Activated CD8-positive, alpha-beta T cell treated with anti-CD3 and anti-CD28 coated beads, Interleukin-2, amount 10 ng/mL, durations not matched to agents 7 days and 5 days (primary cell): Measurements from ENCODE around the gene NUFIP1. TPM values are rescaled to one million over a fixed set of nuclear protein-coding genes. Genes with fewer than 3 reads are reported as not detected.

Experiments used
- ATAC-seq: fragments of 150-1000 bp; cut with Tn5 transposase; one replicate; pipeline ENCODE4 v1.10.0; 2021; ENCODE audit warnings: moderate library complexity
- CTCF ChIA-PET: fragments of 350-600 bp; sonication (Branson Sonifier 250); formaldehyde crosslinking; loops from one replicate; lab custom pipeline; 2021; ENCODE audit warnings: antibody characterized with exemption; lab: Charles Lee
- POLR2A ChIA-PET: fragments of 350-600 bp; sonication (Branson Sonifier 250); formaldehyde crosslinking; loops from one replicate; lab custom pipeline; 2021; ENCODE audit warnings: antibody characterized with exemption; lab: Charles Lee
- DNase-seq: peaks from one replicate; pipeline ENCODE4 v3.0.0-alpha.2; 2020
- H3K27ac Mint-ChIP-seq: one replicate; pipeline ENCODE4 v1.8.0; 2021; ENCODE audit warnings: mild to moderate bottlenecking, mixed read lengths
- H3K27me3 Mint-ChIP-seq: one replicate; pipeline ENCODE4 v1.8.0; 2021; ENCODE audit warnings: low read depth, mixed read lengths
- H3K36me3 Mint-ChIP-seq: one replicate; pipeline ENCODE4 v1.8.0; 2021; ENCODE audit warnings: low read depth, mixed read lengths
- H3K4me1 Mint-ChIP-seq: one replicate; pipeline ENCODE4 v1.8.0; 2021; ENCODE audit warnings: low read depth, mixed read lengths
- H3K4me3 Mint-ChIP-seq: one replicate; pipeline ENCODE4 v1.8.0; 2021; ENCODE audit warnings: mild to moderate bottlenecking, mixed read lengths
- H3K9me3 Mint-ChIP-seq: one replicate; pipeline ENCODE4 v1.8.0; 2022; ENCODE audit warnings: mixed read lengths; ENCODE audit not compliant: insufficient read depth
- total RNA-seq, 2 experiments: library from RNA; stranded (reverse); gene quantifications; one replicate each; pipeline ENCODE4 v1.2.3, GENCODE V29; 2021

NUFIP1 gene
- total RNA-seq, 2 experiments from 2014 or later = 6.0 to 6.1 TPM

DNA sequence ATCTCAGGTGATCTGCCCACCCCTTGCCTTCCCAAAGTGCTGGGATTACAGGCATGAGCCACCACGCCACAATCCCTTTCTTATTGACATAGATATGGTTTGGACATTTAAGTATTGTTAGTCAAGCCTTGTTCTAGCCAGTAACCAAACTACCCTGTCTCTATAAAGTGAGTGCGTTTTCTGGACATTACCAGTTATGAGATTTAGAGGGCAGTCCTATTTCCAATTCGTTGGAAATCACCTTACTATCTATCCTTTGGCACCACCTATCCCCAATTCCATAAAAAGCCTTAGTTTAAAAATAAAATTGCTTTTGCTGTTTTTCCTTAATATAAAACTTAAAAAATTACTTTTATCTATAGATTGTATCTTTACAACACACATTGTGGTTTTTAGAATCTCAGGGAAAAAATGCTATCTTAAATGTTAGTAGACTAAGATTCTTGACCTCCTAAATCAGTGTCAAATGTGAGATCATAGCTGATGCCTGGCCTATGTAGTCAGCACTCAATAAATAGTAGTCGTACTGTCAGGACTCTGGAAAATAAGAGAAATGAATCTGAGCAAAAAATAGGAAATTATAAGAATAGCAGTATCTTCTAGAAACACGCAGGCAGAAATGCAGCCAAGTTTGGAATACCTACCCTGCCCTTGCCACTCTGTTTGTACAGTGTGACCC is 57.0 kb downstream of the NUFIP1 start:
- ATAC-seq (no peak), DNase-seq (no peak)
- Mint-ChIP-seq H3K4me3 (no peak overlapping the region), H3K27me3 (peaks cover 11% of the 10 kb centered on the region), H3K9me3 (no peaks in the 10 kb centered on the region), H3K4me1 (peaks cover 12% of the 10 kb centered on the region), H3K36me3 (no peaks in the 10 kb centered on the region), H3K27ac (no peak overlapping the region)
- ChIA-PET CTCF (interaction anchor here (2.6 kb wide), 1 partner anchor 13 kb away, joined by 10 read pairs; no protein-coding TSS in a partner anchor), POLR2A (no interaction called here)

DNA sequence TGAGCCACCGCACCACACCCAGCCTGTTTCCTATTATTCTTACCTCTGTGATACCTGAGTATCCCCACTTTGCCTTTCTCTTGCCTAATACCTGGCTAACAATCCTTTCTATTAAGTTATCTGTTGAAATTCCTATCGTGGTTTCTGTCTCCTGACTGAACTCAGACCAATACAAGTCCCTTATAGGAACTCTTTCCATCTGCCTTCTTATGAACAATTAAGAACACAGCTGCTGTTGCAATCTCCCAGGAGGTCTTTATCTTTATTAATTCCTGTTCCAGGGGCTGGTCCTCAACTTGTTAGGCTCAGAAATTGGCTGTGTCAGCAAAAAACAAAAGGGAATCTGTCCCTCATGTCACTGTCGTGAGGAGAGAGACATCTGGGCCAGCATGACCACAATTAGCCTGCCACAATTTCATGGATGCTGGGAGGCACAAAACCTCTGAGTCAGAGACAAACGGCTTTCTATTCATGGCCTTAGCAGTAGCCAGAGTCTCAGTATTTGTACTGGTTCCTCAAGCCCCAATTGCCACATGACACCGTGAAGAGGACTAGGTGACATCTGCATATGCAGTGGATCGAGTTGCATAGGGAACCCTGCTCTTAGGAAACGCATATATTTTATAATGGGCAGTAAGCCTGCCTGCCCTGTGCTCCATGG is 58.2 kb downstream of the NUFIP1 start:
- Mint-ChIP-seq H3K9me3 (no peaks in the 10 kb centered on the region), H3K27me3 (peaks cover 12% of the 10 kb centered on the region), H3K4me1 (peaks cover 12% of the 10 kb centered on the region), H3K27ac (no peak overlapping the region), H3K36me3 (no peaks in the 10 kb centered on the region), H3K4me3 (no peak overlapping the region)
- DNase-seq (no peak), ATAC-seq (no peak)
- ChIA-PET POLR2A (no interaction called here), CTCF (no interaction called here)

DNA sequence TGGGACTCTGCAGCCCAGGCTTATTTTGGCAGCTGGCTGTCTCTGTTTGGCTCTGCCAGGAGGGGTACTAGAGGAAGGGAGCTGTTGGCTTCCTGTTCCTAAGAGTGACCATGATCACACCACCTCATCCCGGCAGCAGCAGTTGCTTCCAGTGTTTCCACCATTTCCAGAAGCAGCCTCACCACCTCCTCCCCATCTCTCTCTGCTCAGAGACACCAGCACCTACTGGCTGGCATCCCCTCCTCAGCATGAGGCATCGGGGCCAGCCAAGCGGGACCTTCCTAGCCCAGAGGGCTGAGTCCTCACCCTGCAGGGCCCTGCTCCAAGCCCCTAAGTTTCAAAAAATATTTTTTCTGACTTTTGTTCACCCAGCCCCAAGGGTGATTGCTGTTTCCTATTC is 59.0 kb downstream of the NUFIP1 start:
- DNase-seq (no peak), ATAC-seq (no peak)
- Mint-ChIP-seq H3K36me3 (no peaks in the 10 kb centered on the region), H3K4me3 (no peak overlapping the region), H3K27me3 (peaks cover 18% of the 10 kb centered on the region), H3K9me3 (no peaks in the 10 kb centered on the region), H3K27ac (no peak overlapping the region), H3K4me1 (peaks cover 10% of the 10 kb centered on the region)
- CTCF ChIA-PET = no interaction called here
- POLR2A ChIA-PET = no interaction called here

DNA sequence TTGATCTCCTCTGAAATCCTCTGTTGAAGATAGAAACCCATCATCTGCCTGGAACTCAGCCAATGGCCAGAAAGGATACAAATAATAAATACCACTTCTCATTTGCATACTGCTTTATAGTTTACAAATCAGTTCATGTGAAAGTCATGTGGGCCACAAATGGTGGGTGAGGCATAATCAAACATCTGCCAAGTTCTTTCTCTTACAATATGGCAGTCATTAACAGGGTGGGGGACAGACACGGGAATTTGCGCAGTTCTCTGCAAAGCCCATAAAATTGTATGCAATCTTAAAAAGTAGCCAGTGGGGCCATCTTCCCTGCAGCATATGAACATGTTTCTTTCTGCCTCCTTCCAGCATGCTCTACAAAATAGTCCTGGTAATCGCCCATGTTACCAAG is 59.6 kb downstream of the NUFIP1 start:
- no peaks in the 10 kb centered on the region for H3K36me3 Mint-ChIP-seq
- ChIA-PET CTCF (no interaction called here), POLR2A (interaction anchor here (0.6 kb wide), 1 partner anchor 352 kb away, joined by 3 read pairs; no protein-coding TSS in a partner anchor)
- no peaks in the 10 kb centered on the region for H3K9me3 Mint-ChIP-seq
- no peak for DNase-seq
- no peak for ATAC-seq
- H3K4me1 Mint-ChIP-seq = peaks cover 4% of the 10 kb centered on the region
- peaks cover 24% of the 10 kb centered on the region for H3K27me3 Mint-ChIP-seq
- no peak overlapping the region for H3K27ac Mint-ChIP-seq
- no peak overlapping the region for H3K4me3 Mint-ChIP-seq

DNA sequence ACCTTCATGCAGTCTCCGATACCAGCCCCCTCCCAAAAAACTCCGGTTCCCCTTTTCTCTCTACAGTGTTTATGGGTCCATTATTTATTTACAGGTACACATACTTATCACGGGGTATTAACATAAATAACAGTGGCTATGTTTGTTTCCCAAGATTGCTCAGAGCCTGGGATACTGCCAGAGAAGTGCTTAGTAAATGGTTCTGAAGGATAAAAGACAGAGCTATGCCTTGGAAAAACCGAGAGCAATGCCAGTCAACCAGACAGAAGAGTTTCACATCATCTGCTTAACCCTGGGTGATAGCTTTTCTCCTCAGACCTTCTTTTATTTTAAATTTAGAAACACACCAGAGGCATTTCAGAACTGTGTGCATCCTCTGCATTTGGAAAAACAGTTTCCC is 61.3 kb downstream of the NUFIP1 start:
- H3K27ac Mint-ChIP-seq = no peak overlapping the region
- CTCF ChIA-PET = interaction anchor here (1.2 to 1.9 kb wide), 3 partner anchors 9 to 444 kb away, joined by 3 to 7 read pairs (median 5); no protein-coding TSS in a partner anchor
- no peak for ATAC-seq

DNA sequence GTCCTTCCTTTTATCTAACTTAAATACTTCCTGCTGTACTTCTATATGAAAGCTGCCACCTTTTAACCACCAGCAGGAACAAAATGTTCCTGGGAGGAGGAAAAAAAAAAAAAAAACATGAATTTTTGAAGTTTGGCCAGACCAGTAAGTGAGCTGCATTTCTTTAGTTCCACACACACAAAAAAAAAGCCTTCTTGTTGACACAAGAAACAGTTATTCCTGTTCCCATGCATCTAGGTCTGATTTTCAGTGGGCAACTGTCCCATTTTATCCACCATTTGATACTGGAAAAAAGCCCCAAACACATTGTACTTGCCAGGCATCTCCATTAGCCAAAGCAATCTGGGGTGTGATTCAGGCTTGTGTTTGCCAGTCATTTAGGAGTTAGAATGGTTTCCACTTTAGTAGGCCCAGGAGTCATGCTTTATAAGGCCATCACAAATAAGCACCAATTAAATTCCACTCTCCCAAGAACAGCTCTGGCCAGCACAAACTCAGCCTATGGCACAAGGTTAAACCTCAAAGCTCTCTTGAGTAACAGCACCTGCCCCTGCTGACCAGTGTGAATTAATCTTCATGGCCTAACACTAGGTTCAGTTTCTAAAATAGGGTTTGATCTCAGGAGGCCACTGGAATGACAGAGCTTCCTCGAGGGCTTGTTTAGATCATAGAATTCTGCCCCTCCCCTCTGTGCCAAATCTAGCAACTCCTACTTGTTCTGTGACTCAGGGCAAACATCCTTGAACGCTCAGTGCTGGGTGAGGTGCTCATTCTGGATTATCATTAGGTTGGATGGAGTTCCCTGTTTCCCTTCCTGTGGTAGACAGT is 67.1 kb downstream of the NUFIP1 start:
- no peaks in the 10 kb centered on the region for H3K4me1 Mint-ChIP-seq
- no peak for DNase-seq
- no peak overlapping the region for H3K27ac Mint-ChIP-seq
- H3K4me3 Mint-ChIP-seq = no peak overlapping the region
- ChIA-PET POLR2A (no interaction called here), CTCF (interaction anchor here (0.9 to 1.3 kb wide), 2 partner anchors 20 to 438 kb away, joined by 3 to 5 read pairs; no protein-coding TSS in a partner anchor)
- H3K9me3 Mint-ChIP-seq = no peaks in the 10 kb centered on the region
- peaks cover 16% of the 10 kb centered on the region for H3K27me3 Mint-ChIP-seq
- no peaks in the 10 kb centered on the region for H3K36me3 Mint-ChIP-seq
- no peak for ATAC-seq

More for the DNA sequence above, 61.3 kb downstream of the NUFIP1 start:
- DNase-seq = no peak
- Mint-ChIP-seq H3K4me1 (no peaks in the 10 kb centered on the region), H3K4me3 (no peak overlapping the region), H3K9me3 (no peaks in the 10 kb centered on the region), H3K27me3 (peaks cover 23% of the 10 kb centered on the region), H3K36me3 (no peaks in the 10 kb centered on the region)
- POLR2A ChIA-PET = no interaction called here

DNA sequence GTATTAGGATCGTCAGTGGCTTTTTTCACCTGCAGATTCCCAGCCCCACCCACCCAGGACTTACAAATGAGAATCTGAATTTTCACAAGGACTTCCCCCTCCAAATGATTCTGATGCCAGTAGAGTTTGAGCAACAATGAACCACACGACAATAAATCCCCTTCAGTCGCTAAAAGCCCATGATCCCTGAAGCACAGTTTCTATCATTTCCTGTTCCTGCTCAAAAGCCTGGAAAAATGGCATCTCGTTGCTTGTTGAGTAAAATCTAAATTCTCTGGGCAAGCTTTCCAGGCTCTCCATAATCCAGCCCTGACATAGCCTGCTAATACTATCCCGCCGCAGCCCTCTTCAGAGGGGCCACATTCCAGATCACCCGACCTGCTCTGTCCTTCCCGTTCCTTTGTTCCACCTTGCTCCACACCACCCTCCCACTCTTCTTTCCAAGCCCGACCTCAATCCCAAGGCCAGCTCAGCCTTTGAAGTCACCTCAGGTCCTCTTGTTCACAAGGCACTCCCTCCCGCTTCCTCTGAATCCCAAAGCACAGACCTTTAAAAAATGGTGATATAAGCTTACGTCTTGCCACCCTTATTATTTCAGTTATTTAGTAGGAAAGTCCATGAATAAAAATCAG is 67.9 kb downstream of the NUFIP1 start:
- ChIA-PET POLR2A (no interaction called here), CTCF (interaction anchor here (0.9 kb wide), 1 partner anchor 437 kb away, joined by 5 read pairs; no protein-coding TSS in a partner anchor)

DNA sequence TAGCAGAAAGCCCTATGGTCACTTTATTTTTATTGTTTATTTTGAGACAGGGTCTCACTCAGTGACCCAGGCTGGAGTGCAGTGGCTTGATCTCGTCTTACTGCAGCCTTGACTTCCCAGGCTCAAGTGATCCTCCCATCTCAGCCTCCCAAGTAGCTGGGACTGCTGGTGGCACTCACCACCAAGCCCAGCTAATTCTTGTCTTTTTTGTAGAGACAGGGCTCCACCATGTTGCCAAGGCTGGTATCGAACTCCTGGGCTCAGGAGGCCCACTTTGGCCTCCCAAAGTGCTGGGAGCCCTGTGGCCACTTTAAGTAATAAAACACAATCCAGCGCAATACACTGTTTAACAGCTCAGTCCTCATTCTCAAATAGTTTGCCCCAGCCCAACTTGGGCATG is 69.3 kb downstream of the NUFIP1 start:
- H3K4me3 Mint-ChIP-seq = no peak overlapping the region
- ChIA-PET POLR2A (interaction anchor here (0.6 kb wide), 2 partner anchors 344 to 436 kb away, joined by 3 to 4 read pairs; partner anchors contain the start of gene TSC22D1), CTCF (interaction anchor here (2.0 to 3.4 kb wide), 2 partner anchors 19 to 436 kb away, joined by 8 to 26 read pairs; no protein-coding TSS in a partner anchor)
- DNase-seq (no peak), ATAC-seq (no peak)
- peaks cover 2% of the 10 kb centered on the region for H3K4me1 Mint-ChIP-seq
- no peaks in the 10 kb centered on the region for H3K36me3 Mint-ChIP-seq
- peaks cover 6% of the 10 kb centered on the region for H3K27me3 Mint-ChIP-seq
- no peaks in the 10 kb centered on the region for H3K9me3 Mint-ChIP-seq
- no peak overlapping the region for H3K27ac Mint-ChIP-seq

More for the DNA sequence above, 67.9 kb downstream of the NUFIP1 start:
- ATAC-seq (no peak), DNase-seq (no peak)
- Mint-ChIP-seq H3K36me3 (no peaks in the 10 kb centered on the region), H3K4me1 (no peaks in the 10 kb centered on the region), H3K27ac (no peak overlapping the region), H3K4me3 (no peak overlapping the region), H3K9me3 (no peaks in the 10 kb centered on the region), H3K27me3 (peaks cover 16% of the 10 kb centered on the region)

DNA sequence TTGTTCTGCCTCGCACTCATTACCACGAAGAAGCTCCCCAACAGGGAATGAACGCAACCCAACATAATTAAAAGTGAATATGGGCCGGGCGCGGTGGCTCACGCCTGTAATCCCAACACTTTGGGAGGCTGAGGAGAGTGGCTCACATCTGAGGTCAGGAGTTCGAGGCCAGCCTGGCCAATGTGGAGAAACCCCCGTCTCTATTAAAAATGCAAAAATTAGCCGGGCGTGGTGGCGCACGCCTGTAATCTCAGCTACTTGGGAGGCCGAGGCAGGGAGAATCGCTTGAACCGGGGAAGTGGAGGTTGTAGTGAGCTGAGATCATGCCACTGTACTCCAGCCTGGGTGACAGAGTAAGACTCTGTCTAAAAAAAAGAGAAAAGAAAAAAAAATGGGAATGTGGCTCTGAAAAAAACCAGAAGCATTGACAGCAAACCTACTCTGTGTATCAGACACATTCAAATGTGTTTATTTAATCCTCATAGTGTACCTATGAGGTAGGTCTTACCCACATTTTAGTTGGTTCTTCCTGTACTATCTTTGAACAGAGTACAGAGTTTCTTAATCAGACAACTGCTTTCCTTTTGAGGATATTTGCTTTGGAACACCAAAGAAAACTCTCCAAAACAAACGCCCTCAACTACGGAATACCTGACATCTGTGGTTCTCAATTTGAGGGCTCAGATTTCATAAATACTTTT is 70.0 kb downstream of the NUFIP1 start:
- DNase-seq (no peak), ATAC-seq (no peak)
- CTCF ChIA-PET = interaction anchor here (0.7 to 3.4 kb wide), 18 partner anchors 8 to 1011 kb away, joined by 3 to 26 read pairs (median 5); no protein-coding TSS in a partner anchor
- Mint-ChIP-seq H3K27ac (no peak overlapping the region), H3K9me3 (no peaks in the 10 kb centered on the region), H3K4me3 (no peak overlapping the region), H3K36me3 (no peaks in the 10 kb centered on the region), H3K4me1 (peaks cover 2% of the 10 kb centered on the region), H3K27me3 (no peaks in the 10 kb centered on the region)
- POLR2A ChIA-PET = interaction anchor here (0.6 to 1.3 kb wide), 5 partner anchors 15 to 343 kb away, joined by 3 to 8 read pairs (median 4); partner anchors contain the start of genes GPALPP1, GTF2F2, NUFIP1 and TSC22D1

DNA sequence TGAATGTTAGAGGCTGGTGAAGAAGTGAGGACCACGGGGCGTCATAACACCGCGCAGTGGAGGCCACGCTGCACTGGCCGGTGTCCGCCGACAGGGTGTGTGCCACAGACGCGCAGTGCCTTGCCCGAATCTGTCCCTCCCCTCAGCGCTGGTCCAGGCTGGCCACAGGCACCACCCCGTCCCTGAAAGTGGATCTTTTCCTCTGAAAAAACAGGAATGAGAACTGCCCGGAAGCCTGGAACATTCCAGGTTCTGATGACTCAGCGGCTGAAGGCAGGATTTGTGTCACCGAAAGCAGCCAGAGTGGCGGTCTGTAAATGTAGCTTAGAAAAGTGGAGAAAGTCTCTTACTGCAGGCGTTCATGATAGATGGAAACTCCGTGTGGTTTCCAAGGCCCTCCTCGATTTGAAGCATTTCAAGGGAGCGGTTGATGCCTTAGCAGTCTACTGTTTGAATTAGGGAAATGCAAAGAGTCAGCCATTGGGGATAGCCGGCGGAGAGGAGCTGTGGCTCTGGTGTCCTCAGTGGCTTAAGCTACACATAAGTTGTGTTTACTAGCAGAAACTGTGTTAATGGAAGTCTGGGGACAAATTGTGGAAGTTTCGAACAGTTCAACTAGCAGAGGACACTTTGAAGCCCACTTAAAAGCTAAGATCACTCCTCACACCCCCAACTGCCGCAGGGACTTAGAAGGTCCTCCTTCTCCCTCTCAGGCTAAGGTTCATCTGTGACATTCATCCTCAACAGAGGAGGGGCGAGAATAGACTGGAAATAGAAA is 70.8 kb downstream of the NUFIP1 start:
- Mint-ChIP-seq H3K4me3 (no peak overlapping the region), H3K27me3 (no peaks in the 10 kb centered on the region), H3K9me3 (no peaks in the 10 kb centered on the region), H3K27ac (no peak overlapping the region), H3K36me3 (no peaks in the 10 kb centered on the region), H3K4me1 (peaks cover 2% of the 10 kb centered on the region)
- CTCF ChIA-PET = interaction anchor here (0.7 to 3.4 kb wide), 21 partner anchors 8 to 1010 kb away, joined by 3 to 26 read pairs (median 5); no protein-coding TSS in a partner anchor
- DNase-seq (peak; percentile 88), ATAC-seq (peak; percentile 88)
- POLR2A ChIA-PET = interaction anchor here (0.6 to 1.3 kb wide), 4 partner anchors 15 to 202 kb away, joined by 3 to 8 read pairs (median 4); partner anchors contain the start of genes GPALPP1, GTF2F2 and NUFIP1
